HL-60 (cell line): Measurements from ENCODE around the gene UBXN10.

Source experiments
- SPI1 ChIP-seq: IDR thresholded peaks from 2 replicates; pipeline ENCODE4 v1.6.1; 2012; ENCODE audit warnings: low read depth, mild to moderate bottlenecking, borderline replicate concordance
- TF ChIP-seq, protein P1 (sequence below): IDR thresholded peaks from one replicate; pipeline ENCODE4 v1.5.1; 2011; ENCODE audit warnings: low read length, control low read depth, inconsistent platforms; ENCODE audit not compliant: insufficient read depth
- TF ChIP-seq, protein P2 (sequence below): IDR thresholded peaks from 2 replicates; pipeline ENCODE4 v1.6.1; 2012; ENCODE audit warnings: low read depth; ENCODE audit not compliant: insufficient replicate concordance

DNA sequence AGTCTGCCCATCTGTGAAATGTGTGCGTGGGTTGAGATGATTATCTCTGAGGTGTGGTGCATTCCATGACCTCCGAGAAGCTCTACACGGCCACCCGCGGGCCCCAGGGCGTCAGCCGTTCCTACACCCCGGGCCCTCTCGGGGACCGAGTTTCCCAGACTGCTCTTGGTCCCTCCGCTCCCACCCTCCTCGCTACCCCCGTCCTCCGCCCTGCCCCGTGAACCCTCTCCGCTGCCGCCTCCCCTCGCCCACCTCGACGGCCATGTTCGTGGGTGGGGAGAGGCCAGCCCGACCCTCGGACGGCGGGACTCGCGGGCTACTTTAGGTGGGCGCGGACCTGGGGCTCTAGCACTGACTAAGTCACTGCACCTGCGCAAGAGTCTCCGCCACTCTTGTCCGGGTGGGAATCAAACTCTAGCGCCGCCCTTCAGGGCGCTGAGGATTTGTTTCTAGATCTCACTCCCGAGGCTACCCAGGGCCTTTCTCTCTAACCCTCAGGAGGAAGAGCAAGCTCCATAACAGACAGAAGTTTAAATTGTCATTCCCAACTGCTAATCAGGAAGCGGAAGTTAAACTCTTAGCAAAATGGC is 57.1 kb downstream of the UBXN10 start:
- TF ChIP-seq, protein P1, sequence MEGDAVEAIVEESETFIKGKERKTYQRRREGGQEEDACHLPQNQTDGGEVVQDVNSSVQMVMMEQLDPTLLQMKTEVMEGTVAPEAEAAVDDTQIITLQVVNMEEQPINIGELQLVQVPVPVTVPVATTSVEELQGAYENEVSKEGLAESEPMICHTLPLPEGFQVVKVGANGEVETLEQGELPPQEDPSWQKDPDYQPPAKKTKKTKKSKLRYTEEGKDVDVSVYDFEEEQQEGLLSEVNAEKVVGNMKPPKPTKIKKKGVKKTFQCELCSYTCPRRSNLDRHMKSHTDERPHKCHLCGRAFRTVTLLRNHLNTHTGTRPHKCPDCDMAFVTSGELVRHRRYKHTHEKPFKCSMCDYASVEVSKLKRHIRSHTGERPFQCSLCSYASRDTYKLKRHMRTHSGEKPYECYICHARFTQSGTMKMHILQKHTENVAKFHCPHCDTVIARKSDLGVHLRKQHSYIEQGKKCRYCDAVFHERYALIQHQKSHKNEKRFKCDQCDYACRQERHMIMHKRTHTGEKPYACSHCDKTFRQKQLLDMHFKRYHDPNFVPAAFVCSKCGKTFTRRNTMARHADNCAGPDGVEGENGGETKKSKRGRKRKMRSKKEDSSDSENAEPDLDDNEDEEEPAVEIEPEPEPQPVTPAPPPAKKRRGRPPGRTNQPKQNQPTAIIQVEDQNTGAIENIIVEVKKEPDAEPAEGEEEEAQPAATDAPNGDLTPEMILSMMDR = no peak
- no peak for TF ChIP-seq SPI1
- TF ChIP-seq, protein P2, sequence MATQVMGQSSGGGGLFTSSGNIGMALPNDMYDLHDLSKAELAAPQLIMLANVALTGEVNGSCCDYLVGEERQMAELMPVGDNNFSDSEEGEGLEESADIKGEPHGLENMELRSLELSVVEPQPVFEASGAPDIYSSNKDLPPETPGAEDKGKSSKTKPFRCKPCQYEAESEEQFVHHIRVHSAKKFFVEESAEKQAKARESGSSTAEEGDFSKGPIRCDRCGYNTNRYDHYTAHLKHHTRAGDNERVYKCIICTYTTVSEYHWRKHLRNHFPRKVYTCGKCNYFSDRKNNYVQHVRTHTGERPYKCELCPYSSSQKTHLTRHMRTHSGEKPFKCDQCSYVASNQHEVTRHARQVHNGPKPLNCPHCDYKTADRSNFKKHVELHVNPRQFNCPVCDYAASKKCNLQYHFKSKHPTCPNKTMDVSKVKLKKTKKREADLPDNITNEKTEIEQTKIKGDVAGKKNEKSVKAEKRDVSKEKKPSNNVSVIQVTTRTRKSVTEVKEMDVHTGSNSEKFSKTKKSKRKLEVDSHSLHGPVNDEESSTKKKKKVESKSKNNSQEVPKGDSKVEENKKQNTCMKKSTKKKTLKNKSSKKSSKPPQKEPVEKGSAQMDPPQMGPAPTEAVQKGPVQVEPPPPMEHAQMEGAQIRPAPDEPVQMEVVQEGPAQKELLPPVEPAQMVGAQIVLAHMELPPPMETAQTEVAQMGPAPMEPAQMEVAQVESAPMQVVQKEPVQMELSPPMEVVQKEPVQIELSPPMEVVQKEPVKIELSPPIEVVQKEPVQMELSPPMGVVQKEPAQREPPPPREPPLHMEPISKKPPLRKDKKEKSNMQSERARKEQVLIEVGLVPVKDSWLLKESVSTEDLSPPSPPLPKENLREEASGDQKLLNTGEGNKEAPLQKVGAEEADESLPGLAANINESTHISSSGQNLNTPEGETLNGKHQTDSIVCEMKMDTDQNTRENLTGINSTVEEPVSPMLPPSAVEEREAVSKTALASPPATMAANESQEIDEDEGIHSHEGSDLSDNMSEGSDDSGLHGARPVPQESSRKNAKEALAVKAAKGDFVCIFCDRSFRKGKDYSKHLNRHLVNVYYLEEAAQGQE = no peak
